Measurements from ENCODE around the gene CAGE1.

The CAGE1 gene

GRCh38 chr6:7301702-7302101, 87.8 kb downstream of the CAGE1 start:
- DNase-seq = no peak

- no peak for DNase-seq
Measured at GRCh38 chr6:7300926-7301325, 88.6 kb downstream of the CAGE1 start.

GRCh38 chr6:7298113-7298512, 91.4 kb downstream of the CAGE1 start:
- DNase-seq = no peak

GRCh38 chr6:7296602-7297001, 92.9 kb downstream of the CAGE1 start:
- no peak for DNase-seq

GRCh38 chr6:7295916-7296315, 93.6 kb downstream of the CAGE1 start:
- no peak for DNase-seq

GRCh38 chr6:7292596-7293255, 96.8 kb downstream of the CAGE1 start:
- DNase-seq = no peak

- DNase-seq = no peak
Measured at GRCh38 chr6:7290079-7290478, 99.5 kb downstream of the CAGE1 start.

- DNase-seq = no peak
Measured at GRCh38 chr6:7285416-7285815, 104.1 kb downstream of the CAGE1 start.

- DNase-seq = no peak
Measured at GRCh38 chr6:7283676-7284075, 105.9 kb downstream of the CAGE1 start.

- DNase-seq = no peak
Measured at GRCh38 chr6:7282097-7282906, 107.2 kb downstream of the CAGE1 start.

All from NCI-H774 (cell line).